WTC11 (cell line): Measurements from ENCODE around the gene ZFR.

Source experiments
- ETV6 ChIP-seq: sonication (generic); formaldehyde crosslinking; IDR thresholded peaks from 2 replicates; pipeline ENCODE4 v1.8.1; 2022; ENCODE audit warnings: mild to moderate bottlenecking, missing genetic modification reagents
- FOXP1 ChIP-seq: sonication (generic); formaldehyde crosslinking; IDR thresholded peaks from 2 replicates; pipeline ENCODE4 v1.8.0; 2022; ENCODE audit warnings: missing genetic modification reagents, mild to moderate bottlenecking, moderate library complexity, borderline replicate concordance
- TF ChIP-seq, protein P1 (sequence below): fragments of 200-600 bp; IDR thresholded peaks from 2 replicates; pipeline ENCODE4 v1.8.0; 2022; ENCODE audit warnings: antibody characterized with exemption

DNA sequence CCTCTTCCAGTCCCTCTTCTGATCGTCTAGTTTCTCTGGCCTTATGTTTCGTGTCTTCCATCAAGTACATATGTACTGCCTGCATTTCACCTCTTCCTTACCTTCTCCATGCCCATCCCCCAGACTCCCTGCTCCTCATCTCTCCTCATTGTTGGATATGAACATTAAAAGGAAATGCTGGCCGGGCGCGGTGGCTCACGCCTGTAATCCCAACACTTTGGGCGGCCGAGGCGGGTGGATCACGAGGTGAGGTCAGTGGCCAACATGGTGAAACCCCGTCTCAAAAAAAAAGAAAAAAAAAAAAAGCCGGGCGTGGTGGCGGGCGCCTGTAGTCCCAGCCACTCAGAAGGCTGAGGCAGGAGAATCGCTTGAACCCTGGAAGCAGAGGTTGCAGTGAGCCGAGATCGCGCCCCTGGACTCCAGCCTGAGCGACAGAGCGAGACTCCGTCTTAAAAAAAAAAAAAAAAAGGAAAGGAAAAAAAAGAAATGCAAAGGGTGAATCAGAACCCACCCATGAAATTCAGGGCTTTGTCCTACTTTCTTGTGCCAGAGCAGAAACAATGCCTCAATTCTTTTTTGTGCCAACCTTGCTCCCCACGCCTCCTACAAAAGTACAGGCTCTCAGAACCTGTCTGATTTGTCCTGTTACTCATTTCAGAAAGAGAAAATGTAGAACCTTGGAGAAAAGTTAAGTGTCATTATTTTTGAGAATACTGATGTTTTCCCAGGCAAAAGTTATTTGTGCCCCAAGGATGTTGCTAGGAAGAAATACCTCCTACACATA, 1.5 kb upstream of the ZFR start:
- TF ChIP-seq, protein P1, sequence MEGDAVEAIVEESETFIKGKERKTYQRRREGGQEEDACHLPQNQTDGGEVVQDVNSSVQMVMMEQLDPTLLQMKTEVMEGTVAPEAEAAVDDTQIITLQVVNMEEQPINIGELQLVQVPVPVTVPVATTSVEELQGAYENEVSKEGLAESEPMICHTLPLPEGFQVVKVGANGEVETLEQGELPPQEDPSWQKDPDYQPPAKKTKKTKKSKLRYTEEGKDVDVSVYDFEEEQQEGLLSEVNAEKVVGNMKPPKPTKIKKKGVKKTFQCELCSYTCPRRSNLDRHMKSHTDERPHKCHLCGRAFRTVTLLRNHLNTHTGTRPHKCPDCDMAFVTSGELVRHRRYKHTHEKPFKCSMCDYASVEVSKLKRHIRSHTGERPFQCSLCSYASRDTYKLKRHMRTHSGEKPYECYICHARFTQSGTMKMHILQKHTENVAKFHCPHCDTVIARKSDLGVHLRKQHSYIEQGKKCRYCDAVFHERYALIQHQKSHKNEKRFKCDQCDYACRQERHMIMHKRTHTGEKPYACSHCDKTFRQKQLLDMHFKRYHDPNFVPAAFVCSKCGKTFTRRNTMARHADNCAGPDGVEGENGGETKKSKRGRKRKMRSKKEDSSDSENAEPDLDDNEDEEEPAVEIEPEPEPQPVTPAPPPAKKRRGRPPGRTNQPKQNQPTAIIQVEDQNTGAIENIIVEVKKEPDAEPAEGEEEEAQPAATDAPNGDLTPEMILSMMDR: no peak
- TF ChIP-seq FOXP1: no peak
- TF ChIP-seq ETV6 (CRISPR knock-in tag): no peak
